PC-3 (cell line): ENCODE data around the gene CDK14.

Experiments
- CTCF ChIP-seq: fragments of 300-600 bp; sonication (generic); conservative IDR thresholded peaks from 2 replicates; pipeline ENCODE4 v1.5.1; 2017; ENCODE audit warnings: antibody characterized with exemption, low read depth, mild to moderate bottlenecking, low read length
- EZH2phosphoT487 ChIP-seq: fragments of 300-600 bp; sonication (generic); IDR thresholded peaks from 2 replicates; pipeline ENCODE4 v1.6.1; 2018; ENCODE audit warnings: mild to moderate bottlenecking, antibody characterized with exemption, low read length, borderline replicate concordance

DNA sequence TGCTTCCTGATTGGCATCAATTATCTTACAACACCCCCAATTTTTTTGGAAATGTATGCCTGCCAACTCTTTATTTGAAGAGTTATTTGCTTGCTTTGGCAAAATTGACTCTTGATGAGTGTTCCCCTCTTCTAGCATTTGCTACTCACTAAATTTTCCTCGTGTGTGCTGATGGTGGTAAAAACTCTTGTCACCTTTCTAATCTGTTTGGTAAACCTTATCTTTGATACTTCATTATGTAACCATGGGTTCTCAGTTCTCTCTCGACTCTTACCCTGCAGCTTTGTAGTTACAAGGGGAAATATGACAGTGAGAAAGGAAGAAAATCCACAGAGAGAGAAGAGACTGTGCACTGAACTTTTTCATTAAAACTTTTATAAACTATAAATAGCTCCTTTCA lies 102.5 kb downstream of the CDK14 start:
- TF ChIP-seq EZH2phosphoT487 (no peak), CTCF (no peak)
